Stimulated activated naive CD4-positive, alpha-beta T cell (primary cell): ENCODE measurements around the gene UNC93A.
"Not testable (repeated sequence)": the region's sequence is repeated elsewhere in the genome, so short reads cannot be mapped to it uniquely, and the experiment has no call there.

Source experiments
- DNase-seq, 6 experiments: peaks; one replicate each; lab custom pipeline; 2025; lab: John Stamatoyannopoulos, UW

UNC93A gene

DNA sequence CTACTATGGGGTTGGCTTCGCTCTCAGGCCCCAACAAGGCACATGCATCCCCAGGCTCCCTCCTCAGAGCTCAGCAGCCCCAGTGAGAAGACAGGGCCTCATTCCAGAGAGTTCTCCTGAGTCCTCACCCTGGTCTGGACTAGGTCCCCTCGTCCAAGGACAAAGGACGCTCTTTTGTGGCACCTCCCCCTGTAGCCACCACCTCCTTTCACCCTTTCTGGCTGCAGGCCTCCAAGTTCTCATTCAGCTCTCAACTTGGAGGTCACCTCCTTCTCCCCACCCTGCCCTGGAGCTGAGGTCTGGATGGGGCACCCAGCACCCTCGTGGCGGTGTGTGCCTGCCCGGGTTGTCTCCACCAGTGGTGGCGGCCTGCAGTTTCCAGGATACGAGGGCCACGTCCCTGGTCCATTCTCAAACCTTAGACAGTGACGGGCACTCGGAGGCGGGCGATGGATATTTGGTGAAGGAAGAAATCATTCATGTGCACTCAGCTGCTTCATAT lies 2.5 kb downstream of the UNC93A start:
- DNase-seq, result no peak

DNA sequence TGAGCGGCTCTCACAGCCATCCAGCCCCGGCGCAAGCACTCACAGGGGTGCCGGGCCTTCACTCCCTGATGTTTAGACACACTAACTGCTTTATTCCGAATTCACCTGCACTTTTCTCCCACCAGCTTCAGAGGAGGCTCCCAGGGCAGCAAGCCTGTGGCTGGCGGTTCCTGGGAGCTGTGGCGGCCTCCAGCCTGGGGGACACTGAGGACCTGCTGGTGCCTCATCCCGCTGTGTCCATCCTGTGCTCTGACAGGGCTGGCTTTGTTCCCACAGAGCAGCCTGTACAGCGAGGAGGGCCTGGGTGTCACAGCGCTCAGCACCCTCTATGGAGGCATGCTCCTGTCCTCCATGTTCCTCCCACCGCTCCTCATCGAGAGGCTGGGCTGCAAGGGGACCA lies 3.1 kb downstream of the UNC93A start:
- no peak for DNase-seq

GRCh38 chr6:167294651-167295494 lies 3.8 kb downstream of the UNC93A start:
- DNase-seq, result no peak

- no peak for DNase-seq
Measured at GRCh38 chr6:167295495-167296292, 4.6 kb downstream of the UNC93A start.

DNA sequence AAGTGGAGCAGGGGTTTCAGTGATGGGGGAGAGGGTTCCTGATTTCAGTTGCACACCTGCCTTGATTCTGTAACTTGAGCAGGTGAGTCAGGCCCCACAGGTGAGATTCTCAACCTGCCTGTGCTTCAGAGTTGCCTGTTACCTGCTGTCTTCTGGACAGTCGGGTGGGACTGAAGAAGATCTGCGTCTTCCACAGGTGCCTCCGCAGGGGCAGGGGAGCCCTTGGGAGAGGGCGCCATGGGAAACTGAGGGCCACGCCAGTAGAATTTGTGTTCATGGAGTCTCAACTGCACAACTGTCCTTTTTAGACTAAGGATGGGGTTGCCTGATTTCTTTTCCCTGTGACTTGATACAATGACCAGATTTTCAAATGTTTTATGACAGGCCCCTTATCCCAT lies 5.2 kb downstream of the UNC93A start:
- no peak for DNase-seq

DNA sequence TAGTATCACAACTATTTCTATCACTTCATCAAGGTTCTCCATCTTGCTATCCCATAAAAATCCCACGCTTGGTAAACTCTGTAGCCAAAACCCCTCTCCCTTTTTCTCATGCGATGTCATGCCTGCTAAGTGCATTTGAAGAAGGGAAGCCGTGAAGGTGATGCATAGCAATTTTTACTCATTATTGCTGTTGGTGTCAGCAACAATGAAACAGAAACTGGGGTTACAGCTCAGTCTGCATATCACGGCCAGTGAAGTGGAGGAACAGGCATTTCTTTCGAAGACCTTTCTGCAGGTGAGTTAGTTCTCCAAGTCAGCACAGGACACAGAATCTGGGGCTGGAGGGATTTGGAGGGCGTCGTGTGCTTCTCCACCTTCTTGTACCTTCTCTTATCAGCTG lies 5.8 kb downstream of the UNC93A start:
- DNase-seq, result no peak

- no peak for DNase-seq
Measured at GRCh38 chr6:167298127-167298526, 7.0 kb downstream of the UNC93A start.

- no peak for DNase-seq
Measured at GRCh38 chr6:167299641-167300308, 8.7 kb downstream of the UNC93A start.

DNA sequence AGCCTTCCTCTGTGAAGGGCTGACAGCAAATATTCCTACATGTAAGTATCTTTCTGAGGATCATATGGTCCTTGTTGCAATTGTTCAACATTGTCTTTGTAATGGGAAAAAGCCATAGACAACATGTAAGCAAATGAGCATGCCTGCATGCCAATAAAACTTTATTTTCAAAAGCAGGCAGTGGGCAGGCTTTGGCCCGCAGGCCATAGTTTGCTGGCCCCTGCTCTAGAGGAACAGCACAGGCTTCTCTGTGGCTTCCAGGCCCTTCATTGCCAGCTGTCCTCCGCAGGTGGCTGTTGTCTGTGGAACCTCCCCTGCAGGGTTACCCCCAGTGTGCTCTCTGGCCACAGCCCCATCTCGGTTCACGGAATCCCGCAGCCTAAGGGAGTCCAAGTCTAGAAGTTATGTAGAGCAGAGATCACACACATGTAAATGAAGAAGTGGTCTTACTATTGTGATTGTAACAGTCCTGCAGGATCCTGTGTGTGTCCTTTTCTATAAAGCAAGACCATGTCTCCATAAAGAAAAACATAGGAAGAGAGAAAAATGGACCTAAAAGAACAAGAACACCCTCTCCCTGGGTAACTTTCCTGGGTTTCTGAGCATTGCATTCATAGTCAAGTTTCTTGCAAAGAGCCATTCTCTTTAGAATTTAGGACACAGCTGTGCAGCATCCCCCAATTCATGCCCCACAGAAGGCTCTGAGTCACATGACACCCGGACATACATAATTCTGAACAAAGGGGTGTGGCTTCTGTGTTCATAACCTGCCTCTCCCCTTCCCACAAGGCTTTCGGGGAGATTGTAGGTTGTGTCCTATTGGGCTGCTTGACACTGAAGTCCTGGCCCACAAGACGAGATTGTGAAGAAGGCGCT lies 10.0 kb downstream of the UNC93A start:
- DNase-seq, result no peak

DNA sequence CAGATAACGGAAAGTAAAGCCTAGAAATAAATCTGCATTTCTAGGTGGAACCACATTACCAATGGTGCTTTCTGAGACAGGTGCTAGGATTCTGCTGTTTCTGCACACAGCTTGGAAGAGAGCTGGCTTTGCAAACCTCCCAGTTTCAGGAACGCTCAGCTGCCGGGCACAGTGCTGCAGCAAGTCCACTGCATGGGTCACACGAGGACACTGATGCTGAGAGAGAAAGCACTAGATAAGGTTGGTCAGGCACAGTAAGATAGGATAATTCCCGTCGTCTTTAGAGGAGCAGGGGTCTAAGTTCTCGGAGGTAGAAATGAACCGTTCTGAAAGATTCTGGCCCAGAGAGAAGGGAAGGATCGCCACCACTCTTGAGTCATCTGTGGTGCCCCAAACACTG lies 11.0 kb downstream of the UNC93A start:
- no peak for DNase-seq

- DNase-seq, result no peak
Measured at GRCh38 chr6:167302796-167303195, 11.7 kb downstream of the UNC93A start.

- DNase-seq, result no peak
Measured at GRCh38 chr6:167303675-167304625, 12.8 kb downstream of the UNC93A start.

DNA sequence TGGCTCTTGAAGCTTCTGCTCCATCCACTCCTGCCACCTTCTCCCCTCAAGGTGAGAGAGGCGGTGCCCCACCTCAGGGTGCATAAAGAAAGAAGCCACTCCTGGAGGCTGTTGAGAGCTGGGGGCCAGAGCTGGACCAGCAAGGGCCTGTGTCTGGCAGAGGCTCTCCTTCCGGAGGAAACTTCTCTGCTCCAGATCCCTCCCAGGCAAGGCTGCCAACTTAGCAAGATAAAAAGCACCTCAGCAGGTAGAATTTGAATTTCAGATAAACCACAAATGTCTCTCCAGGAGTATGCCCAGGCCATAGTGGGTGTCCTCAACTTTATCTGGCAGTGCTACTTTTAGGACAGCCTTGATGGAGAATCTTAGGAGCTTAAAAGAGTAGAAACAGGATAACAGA lies 13.8 kb downstream of the UNC93A start:
- DNase-seq, result no peak

DNA sequence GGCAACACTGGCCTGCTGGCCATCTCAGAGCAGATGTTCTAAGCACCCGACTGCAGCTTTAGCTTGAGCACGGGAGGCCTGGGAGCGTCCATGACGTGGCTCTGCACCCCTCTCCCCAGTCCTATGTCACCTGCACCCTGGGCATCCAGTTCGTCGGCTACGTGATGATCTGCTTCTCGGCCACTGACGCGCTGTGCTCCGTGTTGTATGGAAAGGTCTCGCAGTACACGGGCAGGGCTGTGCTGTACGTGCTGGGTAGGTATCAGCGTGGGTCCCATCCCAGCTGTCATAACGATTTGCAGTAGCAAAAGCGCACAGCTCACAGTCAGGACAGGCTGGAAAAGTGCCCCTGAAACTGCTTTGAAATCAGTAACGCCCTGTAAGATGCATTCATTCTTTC lies 14.7 kb downstream of the UNC93A start:
- no peak for DNase-seq

GRCh38 chr6:167306401-167306998 lies 15.4 kb downstream of the UNC93A start:
- DNase-seq, result no peak

- no peak for DNase-seq
Measured at GRCh38 chr6:167307342-167307955, 16.3 kb downstream of the UNC93A start.

- DNase-seq, result no peak
Measured at GRCh38 chr6:167308207-167308606, 17.1 kb downstream of the UNC93A start.

DNA sequence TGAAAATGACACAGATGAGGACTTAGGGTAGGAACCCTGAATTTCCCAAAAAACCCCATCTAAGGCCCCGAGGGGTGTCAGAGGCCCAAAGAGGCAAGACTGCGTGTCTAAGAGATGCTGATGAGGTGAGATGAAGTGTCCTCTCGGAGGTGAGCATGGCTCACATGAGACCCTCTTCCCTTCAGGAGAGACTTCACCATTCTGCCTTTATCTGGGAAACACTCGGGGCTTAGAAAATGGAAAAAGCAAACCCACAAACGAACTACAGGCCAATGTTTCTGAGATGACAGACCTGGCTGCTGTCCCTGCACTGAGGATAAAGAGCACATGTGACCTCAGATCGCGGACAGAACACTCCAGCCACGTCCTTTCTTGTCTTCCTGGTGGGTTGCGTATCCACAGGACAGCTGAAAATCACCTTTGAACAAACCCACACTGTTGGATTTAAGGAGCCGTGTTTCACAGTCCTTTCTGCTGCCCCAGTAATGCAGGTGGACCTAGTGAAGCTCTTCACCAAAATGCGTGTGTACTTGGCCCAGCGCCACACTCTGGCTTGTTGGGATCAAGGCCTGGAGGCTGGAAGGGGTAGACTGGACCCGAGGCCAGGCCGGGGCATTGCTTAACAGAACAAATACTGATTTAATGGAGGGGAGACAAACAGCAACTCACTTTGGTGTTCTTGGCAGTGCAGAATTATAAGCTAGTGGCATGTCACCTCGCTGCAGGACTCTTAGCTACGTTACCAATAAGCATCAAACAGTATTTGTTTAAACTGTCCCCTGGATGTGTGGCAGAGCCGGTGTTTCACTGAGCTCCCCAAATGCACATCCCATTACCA lies 18.5 kb downstream of the UNC93A start:
- DNase-seq, result not testable (repeated sequence)

DNA sequence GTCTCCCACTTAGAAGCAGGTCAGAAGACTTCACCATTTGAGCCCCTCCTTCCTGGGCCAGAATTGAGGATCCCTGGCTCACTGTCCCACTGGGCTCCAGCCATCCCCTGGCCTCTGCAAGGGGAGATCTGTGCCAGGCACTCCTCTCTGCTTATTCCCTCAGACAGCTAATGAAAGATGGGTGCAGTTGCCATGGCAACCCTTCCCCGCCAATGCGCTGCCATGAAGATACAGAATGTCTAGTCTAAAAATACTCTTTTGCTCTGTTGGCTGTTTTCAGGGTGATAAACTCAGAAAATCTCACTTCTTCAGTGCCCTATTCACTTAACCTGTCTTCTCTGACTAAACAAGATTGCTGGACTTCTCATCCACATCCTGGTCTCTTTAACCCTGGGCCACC lies 20.2 kb downstream of the UNC93A start:
- DNase-seq, result no peak
